Measurements from ENCODE around the gene ARMH3. TPM values are rescaled to one million over a fixed set of nuclear protein-coding genes. Genes with fewer than 3 reads are reported as not detected.

The ARMH3 gene
- total RNA-seq, 1 donor from 2014 or later = 6.3 TPM

DNA sequence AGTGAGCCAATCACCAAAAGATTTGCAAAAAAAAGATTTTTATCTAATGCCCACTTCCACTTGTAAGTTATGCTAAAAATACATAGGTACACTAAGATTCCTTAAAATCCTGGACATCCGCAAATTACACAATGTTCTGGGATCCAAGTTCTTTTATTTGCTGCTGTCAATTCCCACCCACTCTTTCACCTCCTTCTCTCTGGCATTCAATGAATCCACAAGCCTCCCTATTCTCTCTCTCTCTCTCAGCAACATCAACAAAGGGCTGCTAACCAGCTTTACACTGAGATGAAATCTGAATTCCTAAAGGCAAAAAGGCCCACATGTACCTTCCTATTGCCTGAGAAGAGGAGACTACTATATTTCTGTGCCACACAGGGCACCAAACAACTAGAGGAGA, 99.9 kb downstream of the ARMH3 start:
- DNase-seq (ENCODE audit: low read depth) (no peak), FAIRE-seq (no peak)
- no peaks in the 10 kb centered on the region for H3K36me3 ChIP-seq (ENCODE audit: control insufficient read depth, insufficient read depth, low read length)
- H3K4me3 ChIP-seq (ENCODE audit: low read depth, low read length) = no peak overlapping the region
- H3K27me3 ChIP-seq (ENCODE audit: control insufficient read depth, insufficient read depth, low read length) = no peaks in the 10 kb centered on the region
- no peak for TF ChIP-seq CTCF (IDR thresholded peaks at IDR 0.05; ENCODE audit: insufficient read depth, low read length, severe bottlenecking)

- Histone ChIP-seq H3K27me3 (ENCODE audit: control insufficient read depth, insufficient read depth, low read length) (no peaks in the 10 kb centered on the region), H3K36me3 (ENCODE audit: control insufficient read depth, insufficient read depth, low read length) (no peaks in the 10 kb centered on the region), H3K4me3 (ENCODE audit: low read depth, low read length) (no peak overlapping the region)
- no peak for TF ChIP-seq CTCF (IDR thresholded peaks at IDR 0.05; ENCODE audit: insufficient read depth, low read length, severe bottlenecking)
- no peak for DNase-seq (ENCODE audit: low read depth)
- no peak for FAIRE-seq
Measured at GRCh38 chr10:101952191-101952590, 103.8 kb downstream of the ARMH3 start.

DNA sequence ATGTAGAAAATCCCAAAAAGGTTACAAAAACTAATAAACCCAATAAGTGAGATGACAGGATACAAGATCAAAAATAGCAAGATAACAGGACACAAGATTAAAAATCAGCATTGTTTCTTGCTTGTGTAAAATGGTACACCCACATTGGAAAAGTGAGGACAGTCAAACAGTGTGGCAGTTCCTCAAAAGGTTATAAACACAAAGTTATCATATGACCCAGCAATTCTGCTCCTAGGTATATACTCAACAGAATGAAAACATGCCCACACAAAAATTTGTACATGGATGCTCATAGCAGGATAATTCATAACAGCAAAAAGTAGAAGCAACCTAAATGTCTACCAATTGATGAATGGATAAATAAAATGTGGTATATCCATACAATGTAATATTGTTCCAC, 105.8 kb downstream of the ARMH3 start:
- FAIRE-seq (no peak), DNase-seq (ENCODE audit: low read depth) (no peak)
- TF ChIP-seq CTCF (IDR thresholded peaks at IDR 0.05; ENCODE audit: insufficient read depth, low read length, severe bottlenecking) = no peak
- Histone ChIP-seq H3K27me3 (ENCODE audit: control insufficient read depth, insufficient read depth, low read length) (no peaks in the 10 kb centered on the region), H3K4me3 (ENCODE audit: low read depth, low read length) (no peak overlapping the region), H3K36me3 (ENCODE audit: control insufficient read depth, insufficient read depth, low read length) (no peaks in the 10 kb centered on the region)

DNA sequence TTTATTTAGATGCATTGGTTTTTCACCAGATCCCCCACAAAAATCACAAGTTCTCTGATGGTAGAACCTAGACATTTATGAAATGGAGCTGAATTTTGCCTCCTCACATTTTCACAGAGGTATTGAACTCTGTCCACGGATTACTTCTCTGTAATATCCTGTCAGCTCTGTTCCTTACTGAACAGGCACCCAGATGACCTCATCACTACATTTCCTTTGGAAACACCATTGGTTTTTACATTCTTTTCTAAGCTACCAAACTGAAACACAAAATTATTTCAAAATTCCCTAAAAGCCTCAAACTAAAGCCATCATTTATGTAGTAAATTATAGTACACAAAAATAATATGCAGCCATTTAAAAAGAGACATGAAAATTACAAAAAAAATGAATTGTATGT, 114.1 kb downstream of the ARMH3 start:
- no peaks in the 10 kb centered on the region for H3K27me3 ChIP-seq (ENCODE audit: control insufficient read depth, insufficient read depth, low read length)
- H3K36me3 ChIP-seq (ENCODE audit: control insufficient read depth, insufficient read depth, low read length) = no peaks in the 10 kb centered on the region
- H3K4me3 ChIP-seq (ENCODE audit: low read depth, low read length) = no peak overlapping the region
- no peak for TF ChIP-seq CTCF (IDR thresholded peaks at IDR 0.05; ENCODE audit: insufficient read depth, low read length, severe bottlenecking)
- FAIRE-seq (no peak), DNase-seq (ENCODE audit: low read depth) (peak; percentile 41)

- no peaks in the 10 kb centered on the region for H3K27me3 ChIP-seq (ENCODE audit: control insufficient read depth, insufficient read depth, low read length)
- no peak overlapping the region for H3K4me3 ChIP-seq (ENCODE audit: low read depth, low read length)
- TF ChIP-seq CTCF (IDR thresholded peaks at IDR 0.05; ENCODE audit: insufficient read depth, low read length, severe bottlenecking) = no peak
- peak; percentile 76 for DNase-seq (ENCODE audit: low read depth)
- no peaks in the 10 kb centered on the region for H3K36me3 ChIP-seq (ENCODE audit: control insufficient read depth, insufficient read depth, low read length)
- FAIRE-seq = no peak
Measured at GRCh38 chr10:101940916-101941315, 115.1 kb downstream of the ARMH3 start.

GRCh38 chr10:101939729-101940128, 116.2 kb downstream of the ARMH3 start:
- H3K36me3 ChIP-seq (ENCODE audit: control insufficient read depth, insufficient read depth, low read length) = no peaks in the 10 kb centered on the region
- DNase-seq (ENCODE audit: low read depth) (no peak), FAIRE-seq (no peak)
- H3K4me3 ChIP-seq (ENCODE audit: low read depth, low read length) = no peak overlapping the region
- no peaks in the 10 kb centered on the region for H3K27me3 ChIP-seq (ENCODE audit: control insufficient read depth, insufficient read depth, low read length)
- TF ChIP-seq CTCF (IDR thresholded peaks at IDR 0.05; ENCODE audit: insufficient read depth, low read length, severe bottlenecking) = no peak

Measured in bronchial epithelial cell (primary cell).